Ishikawa (cell line): ENCODE data around the gene RAET1L.

Source experiments
- CEBPB ChIP-seq: IDR thresholded peaks from 2 replicates; pipeline ENCODE4 v1.6.1; 2012
- CREB1 ChIP-seq: IDR thresholded peaks from 2 replicates; pipeline ENCODE4 v1.6.1; 2012; ENCODE audit warnings: low read depth
- EGR1 ChIP-seq: IDR thresholded peaks from 2 replicates; pipeline ENCODE4 v1.6.1; 2012
- EP300 ChIP-seq: IDR thresholded peaks from 2 replicates; pipeline ENCODE4 v1.6.1; 2012; ENCODE audit warnings: borderline replicate concordance
- FOXM1 ChIP-seq: IDR thresholded peaks from 2 replicates; pipeline ENCODE4 v1.6.1; 2012; ENCODE audit warnings: low read depth, borderline replicate concordance
- MAX ChIP-seq: IDR thresholded peaks from 2 replicates; pipeline ENCODE4 v1.6.1; 2012
- NFIC ChIP-seq: IDR thresholded peaks from 2 replicates; pipeline ENCODE4 v1.6.1; 2012
- RAD21 ChIP-seq: IDR thresholded peaks from 2 replicates; pipeline ENCODE4 v1.6.1; 2012; ENCODE audit warnings: low read depth
- REST ChIP-seq: IDR thresholded peaks from 2 replicates; pipeline ENCODE4 v1.6.1; 2012; ENCODE audit warnings: low read depth, mild to moderate bottlenecking
- TAF1 ChIP-seq: IDR thresholded peaks from 2 replicates; pipeline ENCODE4 v1.6.1; 2012; ENCODE audit warnings: low read depth, mild to moderate bottlenecking
- TCF12 ChIP-seq: IDR thresholded peaks from 2 replicates; pipeline ENCODE4 v1.6.1; 2012; ENCODE audit warnings: low read depth
- TEAD4 ChIP-seq: IDR thresholded peaks from 2 replicates; pipeline ENCODE4 v1.6.1; 2012
- USF1 ChIP-seq: IDR thresholded peaks from 2 replicates; pipeline ENCODE4 v1.6.1; 2012
- YY1 ChIP-seq: IDR thresholded peaks from 2 replicates; pipeline ENCODE4 v1.6.1; 2012; ENCODE audit warnings: low read depth
- ZBTB7A ChIP-seq: IDR thresholded peaks from 2 replicates; pipeline ENCODE4 v1.6.1; 2012; ENCODE audit warnings: low read depth

Gene RAET1L

GRCh38 chr6:149978610-149979009 is 46.7 kb downstream of the RAET1L start:
- TF ChIP-seq EGR1 (no peak), ZBTB7A (no peak), CEBPB (no peak), RAD21 (no peak), CREB1 (no peak), REST (no peak), TCF12 (no peak), EP300 (no peak), TEAD4 (no peak), USF1 (no peak), MAX (no peak), TAF1 (no peak), YY1 (no peak), NFIC (no peak), FOXM1 (no peak)

GRCh38 chr6:149977221-149977620 is 48.1 kb downstream of the RAET1L start:
- TF ChIP-seq REST (no peak), RAD21 (no peak), CREB1 (no peak), TAF1 (no peak), TEAD4 (no peak), EGR1 (no peak)

GRCh38 chr6:149975400-149975799 is 49.9 kb downstream of the RAET1L start:
- TF ChIP-seq YY1 = no peak
- no peak for TF ChIP-seq FOXM1
- TF ChIP-seq RAD21 = no peak
- no peak for TF ChIP-seq NFIC
- no peak for TF ChIP-seq REST
- no peak for TF ChIP-seq TEAD4
- TF ChIP-seq CREB1 = no peak
- no peak for TF ChIP-seq EP300
- no peak for TF ChIP-seq CEBPB
- TF ChIP-seq MAX = no peak

- no peak for TF ChIP-seq TAF1
- no peak for TF ChIP-seq TEAD4
- TF ChIP-seq REST = no peak
- no peak for TF ChIP-seq EGR1
- no peak for TF ChIP-seq YY1
- no peak for TF ChIP-seq USF1
- TF ChIP-seq NFIC = no peak
- no peak for TF ChIP-seq TCF12
- no peak for TF ChIP-seq CREB1
- TF ChIP-seq ZBTB7A = no peak
- TF ChIP-seq EP300 = no peak
Observed at GRCh38 chr6:149974825-149975224, 50.5 kb downstream of the RAET1L start.
